Fibroblast of the conjunctiva (primary cell): ENCODE measurements around the gene CNGB1.
A peak's percentile ranks its signal among the peaks of the same experiment; 100 is the strongest.
"Not testable (repeated sequence)": the region's sequence is repeated elsewhere in the genome, so short reads cannot be mapped to it uniquely, and the experiment has no call there.

ENCODE experiments used
- DNase-seq: peaks from one replicate; pipeline ENCODE4 v3.0.0-alpha.2; 2010; ENCODE audit warnings: low read depth

The CNGB1 gene

DNA sequence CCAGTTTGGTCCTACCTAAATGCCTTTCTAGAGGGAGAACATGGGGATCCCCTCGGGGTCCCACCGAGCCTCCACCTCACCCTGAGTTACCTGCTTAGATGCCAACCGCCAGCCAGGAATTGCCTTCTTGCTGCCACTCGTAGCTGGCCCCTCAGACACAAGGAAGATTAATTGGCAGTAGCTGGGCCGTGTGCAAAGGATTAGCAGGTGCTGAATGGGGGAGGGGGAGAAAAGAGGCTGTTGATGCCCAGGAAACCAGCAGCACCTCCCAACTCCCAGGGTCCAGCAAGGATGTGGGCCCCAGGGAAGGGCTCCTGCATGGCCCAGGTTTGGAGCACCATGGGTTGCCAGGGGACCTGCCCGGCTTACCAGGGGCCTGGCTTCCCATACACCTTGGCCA is at the start of gene CNGB1:
CNGB1 (minus strand) TSS at position 159 of the 400 bp plus-strand sequence. CDS start 3,842 bp downstream, outside the sequence.
- DNase-seq = no peak

DNA sequence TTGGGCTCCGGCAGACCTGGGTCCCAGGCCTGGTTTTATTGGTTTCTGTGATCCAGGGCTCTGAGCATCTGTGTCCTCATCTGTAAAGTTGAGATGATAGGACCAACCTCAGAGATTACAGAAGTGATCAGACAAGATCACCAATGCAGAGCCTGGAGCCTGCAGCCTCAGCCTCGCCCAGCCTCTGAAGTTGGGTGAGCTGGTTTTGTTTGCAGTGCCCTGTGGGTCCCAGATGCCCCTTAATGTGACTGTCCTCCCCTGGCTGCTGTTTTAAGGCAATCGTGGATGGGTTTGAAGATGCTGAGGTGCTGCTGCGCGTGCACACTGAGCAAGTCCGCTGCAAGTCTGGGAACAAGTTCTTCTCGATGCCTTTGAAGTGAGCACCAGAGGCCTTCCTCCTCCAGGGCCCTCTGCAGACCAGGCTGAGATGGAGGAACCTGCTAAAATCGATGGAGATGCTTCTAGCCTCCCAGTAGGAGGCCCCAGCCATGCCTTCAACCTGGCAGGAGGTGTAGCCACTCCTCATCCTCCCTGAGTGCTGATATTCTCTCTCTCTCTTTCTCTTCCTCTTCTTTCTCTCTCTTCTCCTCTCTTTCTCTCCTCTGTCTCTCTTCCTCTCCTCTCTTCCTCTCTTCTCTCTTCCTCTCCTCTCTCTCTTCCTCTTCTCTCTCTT is 49.1 kb upstream of the CNGB1 start:
- no peak for DNase-seq

DNA sequence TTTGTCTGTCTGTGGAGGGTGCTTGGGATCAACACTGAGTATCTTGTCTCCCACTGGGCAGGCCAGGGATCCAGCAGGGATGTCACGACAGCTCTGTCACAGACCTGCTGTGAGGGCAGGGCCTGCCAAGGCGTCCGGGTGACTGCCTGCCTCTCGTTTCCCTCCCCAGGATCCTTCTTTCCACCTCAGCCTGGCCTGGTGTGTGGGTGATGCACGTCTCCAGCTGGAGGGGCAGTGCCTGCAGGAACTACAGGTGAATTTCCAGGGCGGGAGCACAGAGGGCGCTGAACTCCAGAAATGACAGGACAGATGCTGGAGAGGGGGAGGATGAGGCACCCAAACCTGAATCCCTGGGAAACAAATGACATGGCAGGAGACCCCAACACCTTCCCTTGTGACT is 47.9 kb upstream of the CNGB1 start:
- no peak for DNase-seq

DNA sequence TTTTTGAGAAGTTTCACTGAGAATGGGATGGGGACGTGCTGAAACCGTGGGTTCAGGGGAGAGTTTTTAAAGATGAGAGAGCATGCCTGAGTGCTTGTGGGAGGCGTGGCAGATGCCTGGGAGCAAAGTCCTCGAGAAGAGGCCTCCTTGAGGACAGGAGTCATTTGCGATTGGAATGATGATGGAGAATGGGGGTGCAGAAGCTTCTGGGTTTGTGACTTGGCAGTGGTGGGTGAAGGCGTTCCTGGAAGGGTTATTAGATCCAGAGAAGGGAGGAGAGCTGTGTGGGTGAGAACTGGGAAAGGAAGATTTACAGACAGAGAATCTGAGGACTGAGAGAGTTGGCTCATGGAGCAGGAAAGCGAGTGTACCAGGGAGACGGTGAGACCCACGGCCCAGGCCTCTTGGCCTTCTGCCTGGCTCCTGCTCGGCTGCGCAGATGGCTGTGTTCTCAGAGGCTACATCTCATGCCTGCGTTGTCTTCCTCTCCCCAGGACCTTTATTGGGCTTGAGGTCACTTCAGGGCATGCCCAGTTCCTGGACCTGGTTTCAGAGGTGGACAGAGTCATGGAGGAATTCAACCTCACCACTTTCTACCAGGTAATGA is 46.0 kb upstream of the CNGB1 start:
- DNase-seq = no peak

DNA sequence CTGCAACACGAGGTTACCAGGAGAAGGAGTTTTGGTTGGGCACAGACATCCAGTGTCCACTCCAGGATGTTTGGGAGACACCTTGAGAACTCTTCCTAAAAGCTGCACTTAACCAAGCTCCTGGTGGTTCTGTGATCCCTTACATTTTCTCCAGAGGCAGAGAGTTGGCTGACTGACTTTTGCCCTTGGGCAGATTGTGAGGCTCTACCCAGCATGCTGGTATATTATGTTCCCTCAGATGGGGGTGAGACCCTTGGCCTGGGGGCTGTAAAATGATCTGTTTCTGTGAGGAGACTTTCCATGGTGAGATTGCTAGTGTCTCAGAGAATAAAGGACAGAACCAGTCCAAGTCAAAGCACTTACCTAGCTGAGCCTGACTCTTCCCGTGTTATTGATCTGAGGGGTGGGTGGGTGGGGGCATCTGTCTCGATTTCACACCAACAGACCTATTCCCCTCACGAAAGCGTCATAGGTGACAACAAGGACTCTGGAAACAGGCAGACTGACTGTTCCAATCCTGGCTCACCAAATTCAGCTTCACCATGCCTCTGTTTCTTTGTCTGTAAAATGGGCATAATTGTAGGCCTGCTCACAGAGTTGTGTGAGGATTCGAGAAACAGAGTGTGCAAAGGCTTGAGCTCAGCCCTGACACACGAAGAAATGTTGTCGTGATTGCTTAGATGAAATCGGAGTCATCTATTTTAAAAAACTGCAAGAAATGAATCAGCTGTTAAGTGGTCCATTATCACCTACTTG is 42.5 kb upstream of the CNGB1 start:
- DNase-seq = no peak

DNA sequence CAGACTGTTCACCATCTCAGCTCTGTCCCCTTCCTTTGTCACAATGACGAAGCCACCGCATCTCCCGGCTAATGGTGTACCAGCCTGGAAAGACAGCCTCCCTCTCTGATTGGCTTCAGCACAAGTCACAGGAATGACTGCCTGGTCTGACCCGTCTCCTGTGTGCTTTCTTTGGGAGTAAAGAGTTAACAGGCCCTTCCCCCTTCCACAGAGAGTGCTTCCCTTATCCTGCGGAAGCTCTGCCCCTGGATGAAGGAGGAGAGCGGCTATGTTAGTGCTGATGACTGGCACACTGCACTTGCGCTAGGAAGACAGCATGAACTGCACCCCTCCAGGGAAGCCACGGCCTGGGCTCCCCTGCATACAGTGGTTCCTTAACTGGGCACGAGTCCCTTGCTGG is 41.6 kb upstream of the CNGB1 start:
- no peak for DNase-seq

DNA sequence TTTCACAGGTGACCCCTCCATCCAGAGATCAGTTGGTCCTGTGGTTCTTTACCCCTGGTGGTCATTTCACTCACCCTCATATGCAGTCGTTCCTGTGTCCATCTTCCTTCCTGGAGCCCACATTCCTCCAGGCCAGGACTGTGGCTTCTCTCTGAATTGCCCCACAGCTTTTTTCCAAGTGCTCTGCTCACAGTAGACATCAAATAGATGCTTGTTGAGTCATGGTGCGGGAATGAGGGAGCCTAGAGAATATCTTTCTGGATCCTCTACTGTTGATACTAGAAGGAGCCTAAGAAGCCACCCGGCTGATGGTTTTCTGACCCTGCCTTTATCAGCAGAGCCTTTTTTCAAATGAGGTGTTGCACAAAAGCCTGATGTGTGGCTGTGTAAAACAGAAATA is 40.7 kb upstream of the CNGB1 start:
- no peak for DNase-seq

DNA sequence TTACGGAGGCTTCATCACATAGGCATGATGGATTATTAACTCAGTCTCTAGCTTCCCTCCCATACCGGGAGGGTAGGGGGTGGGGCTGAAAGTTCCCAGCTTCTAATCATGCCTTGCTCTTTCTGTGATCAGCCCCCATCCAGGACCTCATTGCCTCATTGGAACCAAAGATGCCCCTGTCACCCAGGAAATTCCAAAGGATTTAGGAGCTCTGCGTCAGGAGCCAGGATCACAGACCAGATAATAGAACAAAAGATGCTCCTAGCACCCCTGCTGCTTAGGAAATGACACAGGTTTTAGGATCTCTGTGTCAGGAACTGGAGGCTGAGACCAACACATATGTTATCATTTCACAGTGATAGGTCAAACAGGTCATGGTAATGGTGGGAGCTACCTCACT is 40.0 kb upstream of the CNGB1 start:
- no peak for DNase-seq

DNA sequence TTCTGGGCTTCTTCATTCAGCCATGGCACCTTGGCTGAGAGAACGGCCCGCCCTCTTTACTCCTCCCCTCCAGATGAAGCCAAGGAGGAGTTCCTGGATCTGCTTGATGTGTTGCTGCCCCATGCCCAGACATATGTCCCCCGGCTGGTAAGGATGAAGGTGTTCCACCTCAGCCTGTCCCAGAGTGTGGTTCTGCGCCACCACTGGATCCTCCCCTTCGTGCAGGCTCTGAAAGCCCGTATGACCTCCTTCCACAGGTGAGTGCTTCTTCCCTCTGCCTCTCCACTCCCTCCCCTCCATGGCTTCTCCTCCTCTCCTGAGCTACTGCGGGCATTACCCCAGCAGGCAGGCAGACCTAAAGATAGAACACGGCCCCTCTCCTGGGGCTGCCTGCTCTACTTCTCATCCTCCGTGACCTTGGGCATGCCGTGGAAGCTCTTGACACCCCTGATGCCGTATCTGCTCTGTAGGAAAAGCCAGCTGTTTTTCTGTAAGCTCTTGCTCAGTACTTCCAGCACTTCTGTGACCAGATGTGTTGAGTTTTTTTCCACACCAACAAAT is 39.0 kb upstream of the CNGB1 start:
- DNase-seq = no peak

DNA sequence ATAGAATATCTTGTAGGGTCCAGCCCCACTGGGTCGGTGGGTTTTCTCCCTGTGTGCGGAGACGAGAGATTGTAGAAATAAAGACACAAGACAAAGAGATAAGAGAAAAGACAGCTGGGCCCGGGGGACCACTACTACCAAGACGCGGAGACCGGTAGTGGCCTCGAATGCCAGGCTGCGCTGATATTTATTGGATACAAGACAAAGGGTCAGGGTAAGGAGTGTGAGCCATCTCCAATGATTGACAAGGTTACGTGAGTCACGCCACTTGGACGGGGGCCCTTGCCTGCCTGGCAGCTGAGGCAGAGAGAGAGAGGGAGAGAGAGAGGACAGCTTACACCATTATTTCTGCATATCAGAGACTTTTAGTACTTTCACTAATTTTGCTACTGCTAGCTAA is 33.8 kb upstream of the CNGB1 start:
- DNase-seq = not testable (repeated sequence)

DNA sequence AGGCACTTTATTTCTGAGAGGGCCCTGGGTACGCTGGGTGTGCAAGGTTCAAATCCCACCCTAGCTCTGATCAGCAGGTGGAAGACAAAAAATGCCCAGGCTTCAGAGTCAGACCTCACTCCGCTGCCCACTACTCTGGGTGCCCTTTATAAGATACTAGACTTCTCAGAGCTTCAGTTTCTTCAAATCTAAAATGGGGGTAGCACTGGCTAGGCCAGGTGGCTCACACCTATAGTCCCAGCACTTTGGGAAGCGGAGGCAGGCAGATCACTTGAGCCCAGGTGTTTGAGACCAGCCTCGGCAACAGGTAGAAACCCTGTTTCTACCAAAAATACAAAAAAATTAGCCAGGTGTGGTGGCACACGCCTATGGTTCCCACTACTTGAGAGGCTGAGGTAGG is 32.0 kb upstream of the CNGB1 start:
- DNase-seq = no peak

DNA sequence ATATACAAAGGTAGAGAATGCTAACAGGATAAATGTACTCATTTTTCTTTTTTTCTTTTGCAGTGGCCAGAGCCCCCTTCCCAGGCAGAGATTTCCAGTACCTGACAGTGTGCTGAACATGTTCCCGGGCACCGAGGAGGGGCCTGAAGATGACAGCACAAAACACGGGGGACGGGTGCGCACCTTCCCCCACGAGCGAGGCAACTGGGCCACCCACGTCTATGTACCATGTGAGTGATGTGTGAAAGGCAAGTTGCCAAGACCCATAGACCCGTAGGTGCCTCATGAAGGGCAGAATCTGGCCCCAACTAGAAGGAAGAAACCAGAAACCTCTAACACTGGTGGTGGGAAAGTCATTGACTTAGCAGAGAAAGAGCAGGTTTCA is 31.5 kb upstream of the CNGB1 start:
- no peak for DNase-seq

DNA sequence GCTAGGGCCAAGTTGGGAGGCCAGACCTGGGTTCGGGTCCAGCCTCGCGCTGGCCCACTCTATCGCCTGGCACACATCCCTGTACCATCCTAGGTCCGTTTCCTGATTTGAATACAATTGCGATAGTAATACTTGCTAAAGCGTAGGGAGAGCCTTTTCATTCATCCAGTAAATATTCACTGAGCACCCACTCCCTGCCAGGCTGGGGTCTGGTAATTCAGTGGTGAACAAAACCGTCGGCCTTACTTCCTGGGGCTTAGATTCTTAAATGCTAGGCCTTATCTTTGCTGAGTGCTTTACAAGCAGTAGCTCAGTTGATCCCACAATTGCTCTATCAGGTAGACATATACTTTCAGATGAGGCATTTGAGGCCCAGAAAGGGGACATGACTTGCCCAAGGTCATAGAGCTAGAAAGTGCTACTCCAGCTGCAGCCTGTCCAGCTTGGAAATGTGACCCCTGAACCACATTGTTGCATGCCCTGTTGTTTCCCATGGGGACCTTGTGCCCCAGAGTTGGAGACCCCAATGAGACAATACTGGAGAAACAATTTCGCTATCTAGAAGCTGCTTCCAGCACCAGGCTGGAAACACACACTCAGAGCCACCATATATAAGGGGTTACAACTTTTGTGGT is 31.0 kb upstream of the CNGB1 start:
- DNase-seq = no peak

DNA sequence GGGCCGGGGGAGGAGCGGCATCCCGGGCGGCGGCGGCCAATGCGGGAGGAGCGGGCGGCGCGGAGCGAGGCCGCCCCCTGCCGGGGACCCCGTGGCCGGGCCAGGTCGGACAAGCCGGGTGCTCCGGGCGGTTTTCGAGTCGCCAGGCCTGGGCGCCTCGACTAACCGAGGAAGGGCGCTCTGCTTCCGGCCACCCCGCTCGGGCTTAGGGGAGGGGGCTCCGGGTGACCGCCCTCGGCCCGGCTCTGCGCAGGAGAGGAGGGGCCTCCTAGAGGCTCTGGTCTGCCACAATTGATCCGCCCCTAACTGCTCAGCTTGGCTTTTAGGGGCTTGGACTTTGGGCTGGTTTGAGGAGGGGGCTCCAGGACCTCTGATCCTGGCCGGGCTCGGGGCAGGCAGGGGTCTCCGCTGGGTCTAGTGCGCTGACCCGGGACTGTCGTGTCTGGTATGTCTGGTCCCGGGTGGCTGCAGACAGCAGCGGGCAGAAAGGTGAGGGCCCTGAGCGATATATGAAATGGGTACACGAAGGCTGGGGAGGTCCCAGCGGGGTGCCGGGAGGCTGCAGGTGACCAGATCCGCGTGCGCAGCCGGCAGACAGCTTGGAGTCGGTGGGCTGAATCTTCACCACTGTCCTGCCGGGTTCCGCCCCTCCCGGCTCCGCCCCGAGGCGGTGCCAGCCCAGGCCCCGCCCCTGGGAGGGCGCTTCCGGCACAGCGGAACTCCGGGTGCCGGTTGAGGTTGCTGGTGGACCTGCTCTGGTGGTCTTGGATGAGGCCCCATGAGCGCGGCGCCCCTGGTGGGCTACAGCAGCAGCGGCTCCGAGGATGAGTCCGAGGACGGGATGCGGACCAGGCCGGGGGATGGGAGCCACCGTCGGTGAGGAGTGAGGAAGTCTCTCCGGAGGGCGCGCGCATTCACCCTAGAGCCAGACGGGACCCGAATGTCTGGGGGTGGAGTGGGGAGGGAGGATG is 30.1 kb upstream of the CNGB1 start, which contains the start of gene USB1:
USB1 (plus strand) TSS at position 702 of the 971 bp plus-strand sequence; CDS start at position 779, 77 bp downstream.
- DNase-seq = peak; percentile 65

DNA sequence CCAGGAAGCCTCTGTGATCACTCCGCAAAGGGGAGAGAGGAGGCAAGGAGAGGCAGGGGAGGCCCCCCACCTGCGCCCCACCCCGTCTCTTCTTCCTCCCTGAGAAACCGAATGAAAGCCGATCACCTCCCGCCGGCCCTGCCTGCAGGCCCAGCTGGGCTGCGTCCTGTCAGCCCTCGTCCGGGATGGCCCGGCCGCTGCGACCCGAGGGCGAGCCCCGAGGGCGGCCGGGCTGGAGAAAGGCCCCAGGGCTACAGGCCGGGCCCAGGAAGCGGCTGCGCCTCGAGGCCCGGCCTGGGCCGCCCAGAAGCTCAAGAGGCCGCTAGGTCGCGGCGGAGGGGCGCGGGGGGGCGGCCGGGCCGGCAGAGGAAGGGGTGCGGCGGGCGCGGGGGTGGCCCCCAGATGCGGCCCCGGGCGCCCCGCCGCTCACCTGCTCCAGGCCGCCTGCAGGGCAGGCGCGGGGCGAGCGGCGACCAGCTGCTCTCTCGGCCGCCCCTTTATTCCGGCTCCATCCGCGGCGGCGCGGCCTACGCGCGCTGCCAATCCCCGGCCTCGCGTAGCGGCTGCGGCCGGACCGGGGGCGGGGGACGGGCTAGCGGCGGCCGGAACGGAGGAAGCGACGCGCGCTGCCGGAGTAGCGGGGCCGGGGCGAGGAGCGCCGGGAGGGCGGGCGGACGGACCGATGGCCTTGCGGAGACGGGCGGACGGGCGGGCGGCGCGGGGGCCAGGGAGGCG is 29.2 kb upstream of the CNGB1 start, which contains the start of gene ZNF319:
ZNF319 (minus strand) TSS at position 702 of the 735 bp plus-strand sequence. CDS start 2,407 bp downstream, outside the sequence.
- DNase-seq = no peak

DNA sequence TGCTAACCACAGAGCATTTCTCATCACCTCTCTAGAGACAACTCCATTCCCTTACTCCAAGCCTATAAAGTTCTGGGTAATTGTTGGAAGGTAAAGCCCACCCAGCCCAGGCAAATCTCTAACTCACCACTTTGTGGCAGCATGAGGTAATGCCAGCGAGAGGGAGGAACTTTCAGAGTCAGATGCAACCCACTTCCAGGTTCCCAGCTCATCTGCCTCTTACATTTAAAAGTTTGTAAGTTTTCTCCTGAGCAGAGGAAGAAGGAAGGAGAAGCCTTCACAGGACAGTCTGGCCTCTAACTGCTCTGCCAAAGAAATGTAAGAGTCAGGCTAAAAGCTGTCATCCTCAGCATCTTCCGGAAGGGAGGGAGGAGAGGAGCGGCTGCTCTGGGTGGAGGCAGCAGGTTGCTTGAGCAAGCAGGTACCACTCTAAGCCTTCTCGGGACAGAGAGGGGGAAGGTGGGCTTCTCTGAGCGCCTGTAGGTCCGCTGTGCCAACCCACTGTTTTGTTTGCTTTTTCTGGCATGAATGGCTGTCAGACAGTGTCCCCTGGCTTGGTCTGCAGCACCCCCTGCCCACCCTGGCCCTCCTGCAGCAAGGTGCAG is 28.5 kb upstream of the CNGB1 start:
- DNase-seq = no peak

DNA sequence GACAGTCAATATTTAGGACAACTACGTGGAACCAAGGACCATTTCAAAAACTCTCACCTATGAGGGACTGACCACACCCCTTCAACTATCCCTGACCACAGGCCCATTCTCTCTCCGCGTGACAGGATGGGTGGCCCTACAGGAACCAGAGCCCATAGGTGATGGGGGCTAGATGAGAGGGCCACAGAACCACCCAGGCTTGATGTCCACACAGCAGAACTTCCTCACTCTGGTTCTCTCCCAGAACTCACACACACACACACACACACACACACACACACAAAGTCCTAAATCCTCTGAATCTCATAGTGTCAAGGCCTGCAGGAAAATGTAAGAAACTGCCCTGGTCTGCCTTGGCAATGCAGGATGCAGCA is 28.1 kb upstream of the CNGB1 start:
- DNase-seq = no peak

DNA sequence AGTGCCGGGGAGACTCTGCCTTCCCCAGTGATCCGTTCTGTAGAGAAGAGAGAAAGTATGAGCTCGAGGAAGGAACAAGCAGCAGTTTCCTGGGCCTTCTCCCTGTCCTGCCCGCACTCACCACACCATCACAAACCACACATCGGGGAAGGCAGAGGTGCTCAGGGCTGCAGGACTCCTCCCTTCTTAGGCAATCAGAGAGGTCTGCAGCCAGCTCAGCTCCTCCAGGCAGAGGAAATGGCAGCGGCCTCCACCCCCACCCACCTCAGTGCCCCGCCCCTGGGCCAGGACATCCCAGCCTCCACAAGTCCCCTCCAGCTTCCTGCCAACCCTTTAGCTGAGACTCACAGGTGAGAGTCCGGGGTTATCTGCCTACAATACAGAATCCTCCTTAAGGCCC is 27.6 kb upstream of the CNGB1 start:
- no peak for DNase-seq

DNA sequence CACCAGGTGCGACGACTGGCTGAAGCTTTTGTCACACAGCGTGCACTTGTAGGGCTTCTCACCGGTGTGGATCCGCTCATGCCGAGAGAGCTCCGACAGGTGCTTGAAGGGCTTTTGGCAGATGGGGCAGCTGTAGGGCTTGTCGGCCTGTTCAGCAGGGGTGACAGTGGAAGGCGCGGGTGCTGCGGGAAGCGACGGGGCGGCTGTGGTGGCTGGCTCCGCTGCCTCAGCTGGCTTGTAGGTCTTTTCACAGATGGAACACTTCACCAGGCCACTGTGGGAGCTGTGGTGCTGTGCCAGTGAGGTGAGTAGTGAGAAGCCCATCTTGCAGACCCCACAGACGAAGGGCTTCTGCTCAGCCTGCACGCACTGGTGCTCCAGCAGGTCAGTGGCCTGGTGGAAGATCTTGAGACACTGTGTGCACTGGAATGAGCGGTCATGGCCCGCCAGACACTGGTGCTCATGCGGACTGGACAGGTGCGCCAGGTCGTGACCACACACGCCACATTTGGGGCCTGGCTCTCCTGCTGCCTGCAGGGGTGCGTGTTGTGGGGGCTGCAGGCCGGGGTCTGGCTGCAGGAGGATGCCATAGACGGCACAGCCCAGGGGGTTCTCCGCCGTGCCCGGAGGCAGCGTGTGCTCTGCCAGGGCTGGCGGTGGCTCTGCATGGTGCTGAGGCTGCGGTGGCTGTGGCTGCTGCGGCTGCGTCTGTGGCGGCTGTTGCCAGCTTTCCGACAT is 26.8 kb upstream of the CNGB1 start:
- no peak for DNase-seq
